ENCODE data around the gene MRTFA. TPM values are rescaled to one million over a fixed set of nuclear protein-coding genes. Genes with fewer than 3 reads are reported as not detected.

Gene MRTFA
- total RNA-seq, 1 donor = 34.0 TPM

GRCh38 chr22:40391417-40391816, 245.1 kb downstream of the MRTFA start:
- Histone ChIP-seq H3K9me3 (ENCODE audit: low read depth, low read length) (no peaks in the 10 kb centered on the region), H3K27ac (ENCODE audit: low read depth, low read length) (no peak overlapping the region)
- no peak for DNase-seq (ENCODE audit: insufficient read length, low spot score, missing footprints)

GRCh38 chr22:40388231-40388630, 248.3 kb downstream of the MRTFA start:
- no peak overlapping the region for H2AFZ ChIP-seq (ENCODE audit: low read length)

More at GRCh38 chr22:40391417-40391816, 245.1 kb downstream of the MRTFA start:
- Histone ChIP-seq H3K4me3 (ENCODE audit: insufficient read depth, low read length) (no peak overlapping the region), H3K36me3 (ENCODE audit: insufficient read depth, low read length) (peaks cover 9% of the 10 kb centered on the region), H3K4me2 (ENCODE audit: insufficient read depth, low read length) (no peak overlapping the region), H3K79me2 (ENCODE audit: insufficient read depth, low read length) (peaks cover 33% of the 10 kb centered on the region), H3K27me3 (ENCODE audit: insufficient read depth, low read length) (no peaks in the 10 kb centered on the region), H3K4me1 (ENCODE audit: insufficient read depth, low read length) (no peaks in the 10 kb centered on the region), H2AFZ (ENCODE audit: low read length) (no peak overlapping the region), H4K20me1 (ENCODE audit: insufficient read depth, low read length) (peaks cover 2% of the 10 kb centered on the region)
- TF ChIP-seq CTCF (IDR thresholded peaks at IDR 0.05; ENCODE audit: extremely low read depth, low read depth, low read length) = no peak

DNA sequence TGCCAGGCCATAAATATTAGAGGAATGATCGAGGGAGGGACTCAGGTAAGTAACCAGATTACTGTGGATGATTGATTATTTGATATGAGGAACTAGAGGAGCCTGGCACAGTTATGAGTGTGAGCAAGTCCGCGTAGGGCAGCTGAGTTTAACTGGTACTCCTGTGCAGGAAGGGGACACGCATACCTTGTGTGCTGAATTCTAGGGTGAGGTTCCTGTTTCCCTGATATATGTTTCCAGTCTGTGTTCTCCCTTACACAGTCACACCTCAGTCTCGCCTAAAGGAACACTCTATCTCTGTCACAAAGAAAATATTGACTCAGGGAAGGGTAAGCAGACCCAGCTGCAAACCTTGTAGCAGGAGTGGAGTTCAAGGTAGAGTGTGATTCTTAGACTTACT, 248.8 kb downstream of the MRTFA start:
- no peak overlapping the region for H3K27ac ChIP-seq (ENCODE audit: low read depth, low read length)
- no peak overlapping the region for H3K4me3 ChIP-seq (ENCODE audit: insufficient read depth, low read length)
- DNase-seq (ENCODE audit: insufficient read length, low spot score, missing footprints) = no peak
- no peak overlapping the region for H2AFZ ChIP-seq (ENCODE audit: low read length)
- no peaks in the 10 kb centered on the region for H3K27me3 ChIP-seq (ENCODE audit: insufficient read depth, low read length)
- peaks cover 42% of the 10 kb centered on the region for H3K79me2 ChIP-seq (ENCODE audit: insufficient read depth, low read length)
- no peaks in the 10 kb centered on the region for H3K9me3 ChIP-seq (ENCODE audit: low read depth, low read length)
- H4K20me1 ChIP-seq (ENCODE audit: insufficient read depth, low read length) = no peaks in the 10 kb centered on the region
- no peak overlapping the region for H3K4me2 ChIP-seq (ENCODE audit: insufficient read depth, low read length)
- no peaks in the 10 kb centered on the region for H3K36me3 ChIP-seq (ENCODE audit: insufficient read depth, low read length)
- TF ChIP-seq CTCF (IDR thresholded peaks at IDR 0.05; ENCODE audit: extremely low read depth, low read depth, low read length) = no peak
- H3K4me1 ChIP-seq (ENCODE audit: insufficient read depth, low read length) = peaks cover 18% of the 10 kb centered on the region

More at GRCh38 chr22:40388231-40388630, 248.3 kb downstream of the MRTFA start:
- no peak for DNase-seq (ENCODE audit: insufficient read length, low spot score, missing footprints)
- Histone ChIP-seq H3K27me3 (ENCODE audit: insufficient read depth, low read length) (no peaks in the 10 kb centered on the region), H3K4me2 (ENCODE audit: insufficient read depth, low read length) (no peak overlapping the region), H3K36me3 (ENCODE audit: insufficient read depth, low read length) (no peaks in the 10 kb centered on the region), H3K4me3 (ENCODE audit: insufficient read depth, low read length) (no peak overlapping the region), H4K20me1 (ENCODE audit: insufficient read depth, low read length) (no peaks in the 10 kb centered on the region), H3K4me1 (ENCODE audit: insufficient read depth, low read length) (peaks cover 18% of the 10 kb centered on the region), H3K27ac (ENCODE audit: low read depth, low read length) (no peak overlapping the region), H3K79me2 (ENCODE audit: insufficient read depth, low read length) (peaks cover 39% of the 10 kb centered on the region), H3K9me3 (ENCODE audit: low read depth, low read length) (no peaks in the 10 kb centered on the region)
- no peak for TF ChIP-seq CTCF (IDR thresholded peaks at IDR 0.05; ENCODE audit: extremely low read depth, low read depth, low read length)

- H3K4me1 ChIP-seq (ENCODE audit: insufficient read depth, low read length) = peaks cover 18% of the 10 kb centered on the region
- H4K20me1 ChIP-seq (ENCODE audit: insufficient read depth, low read length) = peaks cover 5% of the 10 kb centered on the region
- peaks cover 54% of the 10 kb centered on the region for H3K79me2 ChIP-seq (ENCODE audit: insufficient read depth, low read length)
Measured at GRCh38 chr22:40385036-40385782, 251.3 kb downstream of the MRTFA start.

More at GRCh38 chr22:40385036-40385782, 251.3 kb downstream of the MRTFA start:
- H3K4me3 ChIP-seq (ENCODE audit: insufficient read depth, low read length) = no peak overlapping the region
- H3K4me2 ChIP-seq (ENCODE audit: insufficient read depth, low read length) = no peak overlapping the region
- H3K9me3 ChIP-seq (ENCODE audit: low read depth, low read length) = no peaks in the 10 kb centered on the region
- no peaks in the 10 kb centered on the region for H3K36me3 ChIP-seq (ENCODE audit: insufficient read depth, low read length)
- no peak for TF ChIP-seq CTCF (IDR thresholded peaks at IDR 0.05; ENCODE audit: extremely low read depth, low read depth, low read length)
- no peak overlapping the region for H2AFZ ChIP-seq (ENCODE audit: low read length)
- peak overlapping the region; percentile 80 for H3K27ac ChIP-seq (ENCODE audit: low read depth, low read length)
- no peaks in the 10 kb centered on the region for H3K27me3 ChIP-seq (ENCODE audit: insufficient read depth, low read length)
- DNase-seq (ENCODE audit: insufficient read length, low spot score, missing footprints) = peak; percentile 58

Measured in osteoblast (primary cell).